Stomach smooth muscle (tissue), 2 donors: ENCODE results near the gene CDC37.

Source experiments
- H3K27ac ChIP-seq: one replicate; pipeline ENCODE4 v1.7.0; 2013; ENCODE audit warnings: mild to moderate bottlenecking, low read length, inconsistent platforms
- H3K27me3 ChIP-seq, 2 donors: one replicate each; pipeline ENCODE4 v1.7.0; 2013; ENCODE audit warnings: low read length in 2 of 2; ENCODE audit not compliant: insufficient read depth in 2 of 2, control insufficient read depth in 1 of 2
- H3K36me3 ChIP-seq, 2 donors: one replicate each; pipeline ENCODE4 v1.7.0; 2013; ENCODE audit warnings: low read length in 2 of 2; ENCODE audit not compliant: control insufficient read depth in 2 of 2, insufficient read depth in 2 of 2
- H3K4me1 ChIP-seq: one replicate; pipeline ENCODE4 v1.7.0; 2013; ENCODE audit warnings: low read length; ENCODE audit not compliant: control insufficient read depth, insufficient read depth
- H3K4me3 ChIP-seq, 2 donors: one replicate each; pipeline ENCODE4 v1.7.0; 2013; ENCODE audit warnings: low read length in 2 of 2
- H3K9ac ChIP-seq, 2 donors: one replicate each; pipeline ENCODE4 v1.7.0; 2013; ENCODE audit warnings: low read length in 2 of 2, mild to moderate bottlenecking in 1 of 2
- H3K9me3 ChIP-seq, 2 donors: one replicate each; pipeline ENCODE4 v1.7.0; 2013; ENCODE audit warnings: low read length in 2 of 2; ENCODE audit not compliant: control insufficient read depth in 2 of 2
- donor health status: healthy.
- donor health status: Pancreatic carcinoma.

CDC37 gene

GRCh38 chr19:10353793-10354391 is 49.5 kb downstream of the CDC37 start:
- no peaks in the 10 kb centered on the region for H3K27me3 ChIP-seq
- peaks cover 13 to 28% of the 10 kb centered on the region in 2 donors for H3K36me3 ChIP-seq
- H3K9me3 ChIP-seq: no peaks in the 10 kb centered on the region
- no peaks in the 10 kb centered on the region for H3K4me1 ChIP-seq
- no peak overlapping the region for H3K4me3 ChIP-seq
- no peak overlapping the region for H3K27ac ChIP-seq
- H3K9ac ChIP-seq: no peak overlapping the region

- no peaks in the 10 kb centered on the region for H3K9me3 ChIP-seq
- no peak overlapping the region for H3K27ac ChIP-seq
- H3K4me1 ChIP-seq: no peaks in the 10 kb centered on the region
- H3K36me3 ChIP-seq: peaks cover 13 to 27% of the 10 kb centered on the region in 2 donors
- H3K9ac ChIP-seq: no peak overlapping the region
- H3K27me3 ChIP-seq: no peaks in the 10 kb centered on the region
- peak overlapping the region in 1 of 2 donors; percentile 8 for H3K4me3 ChIP-seq
Observed at GRCh38 chr19:10352764-10353671, 50.3 kb downstream of the CDC37 start.

GRCh38 chr19:10346509-10346908 is 56.8 kb downstream of the CDC37 start:
- Histone ChIP-seq H3K4me1 (no peaks in the 10 kb centered on the region), H3K27me3 (no peaks in the 10 kb centered on the region), H3K9me3 (no peaks in the 10 kb centered on the region), H3K27ac (no peak overlapping the region), H3K36me3 (peaks cover 7 to 12% of the 10 kb centered on the region in 2 donors), H3K4me3 (no peak overlapping the region), H3K9ac (no peak overlapping the region)

GRCh38 chr19:10344780-10345179 is 58.6 kb downstream of the CDC37 start:
- Histone ChIP-seq H3K27me3 (no peaks in the 10 kb centered on the region), H3K36me3 (peaks cover 0 to under 1% of the 10 kb centered on the region in 2 donors), H3K9ac (no peak overlapping the region), H3K9me3 (no peaks in the 10 kb centered on the region), H3K4me3 (no peak overlapping the region), H3K27ac (no peak overlapping the region), H3K4me1 (no peaks in the 10 kb centered on the region)

- no peak overlapping the region for H3K27ac ChIP-seq
- H3K9me3 ChIP-seq: no peaks in the 10 kb centered on the region
- H3K4me1 ChIP-seq: no peaks in the 10 kb centered on the region
- H3K4me3 ChIP-seq: no peak overlapping the region
- H3K27me3 ChIP-seq: no peaks in the 10 kb centered on the region
- no peak overlapping the region for H3K9ac ChIP-seq
- H3K36me3 ChIP-seq: no peaks in the 10 kb centered on the region
Observed at GRCh38 chr19:10343495-10343894, 59.8 kb downstream of the CDC37 start.
